Right renal cortex interstitium (tissue), 3 donors: Measurements from ENCODE around the gene MS4A14. TPM values are rescaled to one million over a fixed set of nuclear protein-coding genes. Genes with fewer than 3 reads are reported as not detected.
"Not testable (repeated sequence)": the region's sequence is repeated elsewhere in the genome, so short reads cannot be mapped to it uniquely, and the experiment has no call there.

Source experiments
- DNase-seq, 3 donors: peaks; one replicate each; pipeline ENCODE4 v3.0.0-alpha.2; 2013; ENCODE audit warnings: low read depth in 3 of 3, low spot score in 2 of 3
- polyA plus RNA-seq, 3 donors: library from polyadenylated mRNA; unstranded; fragments of 120-200 nt; gene quantifications; one replicate each; pipeline ENCODE4 v1.2.1, GENCODE V29; 2013; ENCODE audit not compliant: insufficient read length in 3 of 3

MS4A14 gene
- polyA plus RNA-seq = under 1 TPM; 0.20 to 0.36 (median 0.24) TPM

- no peak for DNase-seq
Measured at GRCh38 chr11:60396382-60396781, at the start of gene MS4A14. Gene MS4A14, plus strand, starts transcription at chr11:60396459. Its CDS starts 120 bp downstream, at chr11:60396579.

GRCh38 chr11:60347084-60347797, 49.0 kb upstream of the MS4A14 start:
- no peak for DNase-seq

- no peak for DNase-seq
Measured at GRCh38 chr11:60348116-60348515, 48.1 kb upstream of the MS4A14 start.

- DNase-seq = no peak
Measured at GRCh38 chr11:60349990-60350389, 46.3 kb upstream of the MS4A14 start.

GRCh38 chr11:60357771-60358170, 38.5 kb upstream of the MS4A14 start:
- no peak for DNase-seq

- no peak for DNase-seq
Measured at GRCh38 chr11:60360621-60361020, 35.6 kb upstream of the MS4A14 start.

GRCh38 chr11:60362241-60362640, 34.0 kb upstream of the MS4A14 start:
- DNase-seq = no peak

GRCh38 chr11:60363542-60364470, 32.5 kb upstream of the MS4A14 start:
- DNase-seq = peak; percentile 23 to 49 (median 47)

- DNase-seq = not testable (repeated sequence)
Measured at GRCh38 chr11:60366262-60366904, 29.9 kb upstream of the MS4A14 start.

- no peak for DNase-seq
Measured at GRCh38 chr11:60367009-60367408, 29.2 kb upstream of the MS4A14 start.

GRCh38 chr11:60367896-60368295, 28.4 kb upstream of the MS4A14 start:
- DNase-seq = no peak

- no peak for DNase-seq
Measured at GRCh38 chr11:60370252-60370810, 25.9 kb upstream of the MS4A14 start.

- no peak for DNase-seq
Measured at GRCh38 chr11:60370811-60371298, 25.4 kb upstream of the MS4A14 start.

- DNase-seq = no peak
Measured at GRCh38 chr11:60371386-60371785, 24.9 kb upstream of the MS4A14 start.

GRCh38 chr11:60371854-60372253, 24.4 kb upstream of the MS4A14 start:
- no peak for DNase-seq

GRCh38 chr11:60372767-60373166, 23.5 kb upstream of the MS4A14 start:
- no peak for DNase-seq

GRCh38 chr11:60375316-60375715, 20.9 kb upstream of the MS4A14 start:
- DNase-seq = no peak

- DNase-seq = no peak
Measured at GRCh38 chr11:60376601-60377000, 19.7 kb upstream of the MS4A14 start.

- DNase-seq = no peak
Measured at GRCh38 chr11:60377401-60378136, 18.7 kb upstream of the MS4A14 start.

- no peak for DNase-seq
Measured at GRCh38 chr11:60378354-60378753, 17.9 kb upstream of the MS4A14 start, which contains the start of gene MS4A7. Gene MS4A7, plus strand, starts transcription at chr11:60378532. Its CDS starts 4,610 bp downstream, at chr11:60383142.
